NCI-H2196 (cell line): ENCODE measurements around the gene OR2T2.
"Not testable (repeated sequence)": the region's sequence is repeated elsewhere in the genome, so short reads cannot be mapped to it uniquely, and the experiment has no call there.

Experiments used
- DNase-seq: peaks from one replicate; lab custom pipeline; 2025; ENCODE audit not compliant: unreplicated experiment; lab: John Stamatoyannopoulos, UW

OR2T2 gene

GRCh38 chr1:248449821-248450465 is 4.5 kb downstream of the OR2T2 start:
- not testable (repeated sequence) for DNase-seq

- DNase-seq: not testable (repeated sequence)
Observed at GRCh38 chr1:248450466-248451145, 5.2 kb downstream of the OR2T2 start.

GRCh38 chr1:248453619-248454018 is 8.2 kb downstream of the OR2T2 start:
- DNase-seq: not testable (repeated sequence)

- not testable (repeated sequence) for DNase-seq
Observed at GRCh38 chr1:248455045-248455444, 9.6 kb downstream of the OR2T2 start.

- not testable (repeated sequence) for DNase-seq
Observed at GRCh38 chr1:248456635-248457034, 11.2 kb downstream of the OR2T2 start.

- DNase-seq: not testable (repeated sequence)
Observed at GRCh38 chr1:248459117-248459516, 13.7 kb downstream of the OR2T2 start.

- no peak for DNase-seq
Observed at GRCh38 chr1:248471154-248471553, 25.7 kb downstream of the OR2T2 start.

GRCh38 chr1:248472111-248472510 is 26.7 kb downstream of the OR2T2 start:
- not testable (repeated sequence) for DNase-seq

GRCh38 chr1:248473051-248473450 is 27.6 kb downstream of the OR2T2 start, which contains the start of gene OR2T3:
OR2T3 (plus strand) TSS chr1:248473351; CDS start chr1:248473351, 0 bp downstream.
- DNase-seq: not testable (repeated sequence)

- not testable (repeated sequence) for DNase-seq
Observed at GRCh38 chr1:248475660-248476059, 30.2 kb downstream of the OR2T2 start.

- DNase-seq: not testable (repeated sequence)
Observed at GRCh38 chr1:248481686-248482579, 36.5 kb downstream of the OR2T2 start.

- DNase-seq: not testable (repeated sequence)
Observed at GRCh38 chr1:248488289-248488688, 42.9 kb downstream of the OR2T2 start, which contains the start of gene OR2T5. OR2T5 (plus strand) TSS chr1:248488589; CDS start chr1:248488589, 0 bp downstream.

GRCh38 chr1:248496661-248497060 is 51.2 kb downstream of the OR2T2 start:
- DNase-seq: not testable (repeated sequence)

GRCh38 chr1:248500305-248501035 is 55.0 kb downstream of the OR2T2 start:
- DNase-seq: not testable (repeated sequence)
